Left lobe of liver (tissue), 2 donors: ENCODE data around the gene GSC2. TPM values are rescaled to one million over a fixed set of nuclear protein-coding genes. Genes with fewer than 3 reads are reported as not detected.
A peak's percentile ranks its signal among the peaks of the same experiment; 100 is the strongest.

Experiments
- ATAC-seq: fragments of 200-7000 bp; cut with Tn5 transposase; one replicate; pipeline ENCODE4 v1.9.1; 2020; ENCODE audit warnings: mild to moderate bottlenecking, moderate library complexity
- DNase-seq: peaks from one replicate; pipeline ENCODE4 v3.0.0-alpha.2; 2020; ENCODE audit warnings: low spot score
- total RNA-seq: library from RNA; stranded (reverse); gene quantifications from one replicate; pipeline ENCODE4 v1.2.1, GENCODE V29; 2021
- donor health status: DM: no; HTN: no; CAD: no; lungs with moderate emphysema.
- donor health status: DM: no; HTN: yes; CAD: no.

GSC2 gene
- total RNA-seq, 1 donor from 2014 or later = not detected

GRCh38 chr22:19178065-19178656 lies 28.1 kb upstream of the GSC2 start:
- DNase-seq = no peak
- peak; percentile 31 for ATAC-seq

GRCh38 chr22:19177164-19178064 lies 27.3 kb upstream of the GSC2 start:
- ATAC-seq (peak; percentile 31), DNase-seq (peak; percentile 74)

GRCh38 chr22:19176732-19177131 lies 26.6 kb upstream of the GSC2 start:
- DNase-seq (no peak), ATAC-seq (no peak)

- DNase-seq (no peak), ATAC-seq (no peak)
Observed at GRCh38 chr22:19176175-19176643, 26.1 kb upstream of the GSC2 start.

- ATAC-seq = no peak
- DNase-seq = peak; percentile 72
Observed at GRCh38 chr22:19175602-19176174, 25.6 kb upstream of the GSC2 start.

GRCh38 chr22:19175026-19175601 lies 25.0 kb upstream of the GSC2 start:
- ATAC-seq = no peak

GRCh38 chr22:19174106-19175025 lies 24.3 kb upstream of the GSC2 start:
- peak; percentile 25 for ATAC-seq
- peak; percentile 90 for DNase-seq

More at GRCh38 chr22:19175026-19175601, 25.0 kb upstream of the GSC2 start:
- peak; percentile 62 for DNase-seq

- ATAC-seq (no peak), DNase-seq (no peak)
Observed at GRCh38 chr22:19173047-19174035, 23.2 kb upstream of the GSC2 start.

GRCh38 chr22:19172213-19173046 lies 22.3 kb upstream of the GSC2 start:
- ATAC-seq (no peak), DNase-seq (no peak)

GRCh38 chr22:19169947-19170318 lies 19.8 kb upstream of the GSC2 start:
- DNase-seq = no peak

GRCh38 chr22:19169002-19169946 lies 19.2 kb upstream of the GSC2 start:
- ATAC-seq (no peak), DNase-seq (no peak)

More at GRCh38 chr22:19169947-19170318, 19.8 kb upstream of the GSC2 start:
- ATAC-seq = no peak

GRCh38 chr22:19168088-19168890 lies 18.2 kb upstream of the GSC2 start:
- ATAC-seq = no peak
- no peak for DNase-seq

GRCh38 chr22:19167106-19167869 lies 17.2 kb upstream of the GSC2 start:
- ATAC-seq = no peak

GRCh38 chr22:19166421-19166820 lies 16.3 kb upstream of the GSC2 start:
- DNase-seq (no peak), ATAC-seq (no peak)

More at GRCh38 chr22:19167106-19167869, 17.2 kb upstream of the GSC2 start:
- DNase-seq = no peak

GRCh38 chr22:19164425-19164824 lies 14.3 kb upstream of the GSC2 start:
- no peak for ATAC-seq
- DNase-seq = no peak
